ENCODE data around the gene CHML.
A peak's percentile ranks its signal among the peaks of the same experiment; 100 is the strongest.

CHML gene

DNA sequence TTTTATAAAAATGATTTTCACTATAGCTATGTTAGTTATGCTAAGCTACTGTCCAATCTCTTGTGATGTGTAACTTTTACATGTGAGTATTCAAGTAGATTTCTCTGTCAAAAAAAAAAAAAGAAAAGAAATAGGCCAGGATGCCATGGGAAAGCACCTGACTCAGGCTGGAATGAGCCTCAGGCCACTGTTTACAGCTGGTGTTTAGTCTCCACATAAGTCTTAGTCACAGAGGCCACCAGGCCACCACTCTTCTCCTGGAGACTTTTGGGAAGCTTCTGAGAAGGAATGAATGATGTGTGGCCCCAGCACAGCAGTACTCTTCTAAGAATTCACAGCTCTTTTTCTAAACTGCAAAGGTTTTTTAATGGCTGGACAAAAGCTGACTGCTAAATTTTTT is 48.9 kb downstream of the CHML start:
- DNase-seq (ENCODE audit: low read depth, low spot score): peak; percentile 66

DNA sequence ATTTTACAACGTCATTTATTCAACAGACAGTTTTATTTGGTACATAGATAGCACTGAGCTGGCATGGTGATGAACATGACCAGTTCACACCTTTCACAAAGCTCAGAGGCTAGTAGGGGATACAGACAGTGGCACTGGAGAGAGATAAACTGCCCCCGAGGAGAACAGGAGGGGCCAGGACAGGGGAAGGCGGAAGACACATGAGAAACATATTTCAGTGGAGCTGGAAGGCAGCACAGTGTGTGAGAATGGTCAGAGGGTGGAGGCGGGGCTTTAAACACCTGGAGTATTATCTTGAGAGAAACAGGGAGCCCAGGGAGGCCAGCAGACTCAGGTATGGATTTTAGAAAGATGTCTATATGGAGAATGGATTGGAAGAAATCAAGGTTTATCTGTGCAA is 49.5 kb downstream of the CHML start:
- DNase-seq (ENCODE audit: low read depth, low spot score): peak; percentile 16
